Neural cell (in vitro differentiated cells): ENCODE data around the gene ULBP2.

Experiments used
- POLR2AphosphoS5 ChIP-seq: IDR thresholded peaks from 2 replicates; pipeline ENCODE4 v1.6.1; 2012
- SMC3 ChIP-seq: fragments of 450-650 bp; conservative IDR thresholded peaks from 2 replicates; pipeline ENCODE4 v1.6.1; 2014; ENCODE audit warnings: antibody characterized with exemption, mild to moderate bottlenecking, moderate library complexity; ENCODE audit not compliant: poor library complexity
- TF ChIP-seq, protein P1 (sequence below): fragments of 450-650 bp; IDR thresholded peaks from 2 replicates; pipeline ENCODE4 v1.5.1; 2014; ENCODE audit warnings: antibody characterized with exemption, mild to moderate bottlenecking, moderate library complexity; ENCODE audit not compliant: poor library complexity, severe bottlenecking

- TF ChIP-seq, protein P1, sequence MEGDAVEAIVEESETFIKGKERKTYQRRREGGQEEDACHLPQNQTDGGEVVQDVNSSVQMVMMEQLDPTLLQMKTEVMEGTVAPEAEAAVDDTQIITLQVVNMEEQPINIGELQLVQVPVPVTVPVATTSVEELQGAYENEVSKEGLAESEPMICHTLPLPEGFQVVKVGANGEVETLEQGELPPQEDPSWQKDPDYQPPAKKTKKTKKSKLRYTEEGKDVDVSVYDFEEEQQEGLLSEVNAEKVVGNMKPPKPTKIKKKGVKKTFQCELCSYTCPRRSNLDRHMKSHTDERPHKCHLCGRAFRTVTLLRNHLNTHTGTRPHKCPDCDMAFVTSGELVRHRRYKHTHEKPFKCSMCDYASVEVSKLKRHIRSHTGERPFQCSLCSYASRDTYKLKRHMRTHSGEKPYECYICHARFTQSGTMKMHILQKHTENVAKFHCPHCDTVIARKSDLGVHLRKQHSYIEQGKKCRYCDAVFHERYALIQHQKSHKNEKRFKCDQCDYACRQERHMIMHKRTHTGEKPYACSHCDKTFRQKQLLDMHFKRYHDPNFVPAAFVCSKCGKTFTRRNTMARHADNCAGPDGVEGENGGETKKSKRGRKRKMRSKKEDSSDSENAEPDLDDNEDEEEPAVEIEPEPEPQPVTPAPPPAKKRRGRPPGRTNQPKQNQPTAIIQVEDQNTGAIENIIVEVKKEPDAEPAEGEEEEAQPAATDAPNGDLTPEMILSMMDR, result no peak
- no peak for TF ChIP-seq POLR2AphosphoS5
- no peak for TF ChIP-seq SMC3
Measured at GRCh38 chr6:149961728-149962425, 20.1 kb downstream of the ULBP2 start.
